GM18499 (cell line): ENCODE results near the gene YLPM1.

ENCODE experiments used
- ATAC-seq: cut with Tn5 transposase; IDR thresholded peaks from one replicate; pipeline ENCODE4 v1.9.1; 2021; ENCODE audit warnings: moderate number of reproducible peaks; ENCODE audit not compliant: insufficient read depth, unreplicated experiment

The YLPM1 gene

GRCh38 chr14:74836251-74836960, 73.3 kb downstream of the YLPM1 start:
- ATAC-seq = no peak

GRCh38 chr14:74838166-74838565, 75.0 kb downstream of the YLPM1 start:
- no peak for ATAC-seq

GRCh38 chr14:74840603-74841030, 77.5 kb downstream of the YLPM1 start:
- ATAC-seq = no peak

GRCh38 chr14:74841230-74842207, 78.4 kb downstream of the YLPM1 start:
- peak; percentile 46 for ATAC-seq

GRCh38 chr14:74843653-74844052, 80.5 kb downstream of the YLPM1 start:
- ATAC-seq = no peak

- ATAC-seq = no peak
These were observed 83.1 kb downstream of the YLPM1 start for GRCh38 chr14:74846168-74846567.

GRCh38 chr14:74846968-74847665, 84.0 kb downstream of the YLPM1 start:
- no peak for ATAC-seq

GRCh38 chr14:74848768-74849167, 85.7 kb downstream of the YLPM1 start:
- ATAC-seq = no peak

GRCh38 chr14:74852922-74853530, 89.9 kb downstream of the YLPM1 start:
- ATAC-seq = no peak

GRCh38 chr14:74853581-74853980, 90.5 kb downstream of the YLPM1 start:
- no peak for ATAC-seq

GRCh38 chr14:74855021-74855420, 91.9 kb downstream of the YLPM1 start:
- ATAC-seq = no peak

GRCh38 chr14:74855945-74856344, 92.8 kb downstream of the YLPM1 start:
- ATAC-seq = no peak

GRCh38 chr14:74856366-74856765, 93.2 kb downstream of the YLPM1 start:
- no peak for ATAC-seq

- no peak for ATAC-seq
These were observed 94.9 kb downstream of the YLPM1 start for GRCh38 chr14:74858022-74858421.

GRCh38 chr14:74859757-74860552, 96.8 kb downstream of the YLPM1 start:
- ATAC-seq = no peak

- no peak for ATAC-seq
These were observed 98.0 kb downstream of the YLPM1 start for GRCh38 chr14:74860899-74861733.

GRCh38 chr14:74861734-74862090, 98.6 kb downstream of the YLPM1 start:
- ATAC-seq = no peak

- no peak for ATAC-seq
These were observed 100.2 kb downstream of the YLPM1 start for GRCh38 chr14:74863274-74863673.

- no peak for ATAC-seq
These were observed 101.1 kb downstream of the YLPM1 start for GRCh38 chr14:74864198-74864597.
